ENCODE results near the gene PAPOLG.

The PAPOLG gene

DNA sequence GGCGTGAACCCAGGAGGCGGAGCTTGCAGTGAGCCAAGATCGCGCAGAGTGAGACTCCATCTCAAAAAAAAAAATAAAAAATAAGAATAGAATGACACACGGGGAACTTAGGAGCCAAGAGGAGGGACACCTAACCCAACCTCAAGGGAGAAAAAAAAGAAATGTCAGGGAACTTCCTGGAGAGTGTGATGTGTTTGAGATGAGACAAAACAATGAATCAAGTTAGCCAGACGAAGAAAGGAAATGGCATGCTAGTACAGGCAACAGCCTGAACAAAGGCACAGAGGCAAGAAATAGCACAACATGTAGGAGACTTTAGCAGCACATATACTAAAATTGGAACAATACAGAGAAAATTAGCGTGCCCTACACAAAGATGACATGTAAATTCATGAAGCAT lies 36.7 kb upstream of the PAPOLG start:
- no peak for TF ChIP-seq ISL1 (CRISPR knock-in tag; IDR thresholded peaks at IDR 0.05)
- TF ChIP-seq CSDC2 (CRISPR knock-in tag; IDR thresholded peaks at IDR 0.05) = no peak
- TF ChIP-seq ZC3H10 (CRISPR knock-in tag; IDR thresholded peaks at IDR 0.05) = no peak
- TF ChIP-seq, protein P1, sequence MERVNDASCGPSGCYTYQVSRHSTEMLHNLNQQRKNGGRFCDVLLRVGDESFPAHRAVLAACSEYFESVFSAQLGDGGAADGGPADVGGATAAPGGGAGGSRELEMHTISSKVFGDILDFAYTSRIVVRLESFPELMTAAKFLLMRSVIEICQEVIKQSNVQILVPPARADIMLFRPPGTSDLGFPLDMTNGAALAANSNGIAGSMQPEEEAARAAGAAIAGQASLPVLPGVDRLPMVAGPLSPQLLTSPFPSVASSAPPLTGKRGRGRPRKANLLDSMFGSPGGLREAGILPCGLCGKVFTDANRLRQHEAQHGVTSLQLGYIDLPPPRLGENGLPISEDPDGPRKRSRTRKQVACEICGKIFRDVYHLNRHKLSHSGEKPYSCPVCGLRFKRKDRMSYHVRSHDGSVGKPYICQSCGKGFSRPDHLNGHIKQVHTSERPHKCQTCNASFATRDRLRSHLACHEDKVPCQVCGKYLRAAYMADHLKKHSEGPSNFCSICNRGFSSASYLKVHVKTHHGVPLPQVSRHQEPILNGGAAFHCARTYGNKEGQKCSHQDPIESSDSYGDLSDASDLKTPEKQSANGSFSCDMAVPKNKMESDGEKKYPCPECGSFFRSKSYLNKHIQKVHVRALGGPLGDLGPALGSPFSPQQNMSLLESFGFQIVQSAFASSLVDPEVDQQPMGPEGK (CRISPR knock-in tag; IDR thresholded peaks at IDR 0.05; ENCODE audit: borderline replicate concordance) = no peak
- no peak for TF ChIP-seq ESRRG (CRISPR knock-in tag; IDR thresholded peaks at IDR 0.05)
- no peak for TF ChIP-seq RARB (CRISPR knock-in tag; IDR thresholded peaks at IDR 0.05)
- no peak for TF ChIP-seq GLIS3 (CRISPR knock-in tag; IDR thresholded peaks at IDR 0.05)
- no peak for TF ChIP-seq TCF4 (CRISPR knock-in tag; IDR thresholded peaks at IDR 0.05; ENCODE audit: borderline replicate concordance)
- TF ChIP-seq, protein P2, sequence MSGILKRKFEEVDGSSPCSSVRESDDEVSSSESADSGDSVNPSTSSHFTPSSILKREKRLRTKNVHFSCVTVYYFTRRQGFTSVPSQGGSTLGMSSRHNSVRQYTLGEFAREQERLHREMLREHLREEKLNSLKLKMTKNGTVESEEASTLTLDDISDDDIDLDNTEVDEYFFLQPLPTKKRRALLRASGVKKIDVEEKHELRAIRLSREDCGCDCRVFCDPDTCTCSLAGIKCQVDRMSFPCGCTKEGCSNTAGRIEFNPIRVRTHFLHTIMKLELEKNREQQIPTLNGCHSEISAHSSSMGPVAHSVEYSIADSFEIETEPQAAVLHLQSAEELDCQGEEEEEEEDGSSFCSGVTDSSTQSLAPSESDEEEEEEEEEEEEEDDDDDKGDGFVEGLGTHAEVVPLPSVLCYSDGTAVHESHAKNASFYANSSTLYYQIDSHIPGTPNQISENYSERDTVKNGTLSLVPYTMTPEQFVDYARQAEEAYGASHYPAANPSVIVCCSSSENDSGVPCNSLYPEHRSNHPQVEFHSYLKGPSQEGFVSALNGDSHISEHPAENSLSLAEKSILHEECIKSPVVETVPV (CRISPR knock-in tag; IDR thresholded peaks at IDR 0.05) = no peak
- no peak for TF ChIP-seq TOX (CRISPR knock-in tag; IDR thresholded peaks at IDR 0.05; ENCODE audit: borderline replicate concordance)
- TF ChIP-seq ARNTL (CRISPR knock-in tag; IDR thresholded peaks at IDR 0.05; ENCODE audit: borderline replicate concordance, low read depth) = no peak
- no peak for TF ChIP-seq BACH2 (CRISPR knock-in tag; IDR thresholded peaks at IDR 0.05; ENCODE audit: borderline replicate concordance)
- TF ChIP-seq CREB5 (CRISPR knock-in tag; IDR thresholded peaks at IDR 0.05; ENCODE audit: low read depth) = no peak
- TF ChIP-seq TSHZ2 (CRISPR knock-in tag; IDR thresholded peaks at IDR 0.05) = no peak
- no peak for TF ChIP-seq ZFP30 (CRISPR knock-in tag; IDR thresholded peaks at IDR 0.05)
- no peak for TF ChIP-seq SNAI2 (CRISPR knock-in tag; IDR thresholded peaks at IDR 0.05)
- no peak for TF ChIP-seq ZNF70 (CRISPR knock-in tag; IDR thresholded peaks at IDR 0.05)
- ATAC-seq = no peak

GRCh38 chr2:60725466-60725865 lies 30.6 kb upstream of the PAPOLG start:
- ATAC-seq = no peak
- no peak for TF ChIP-seq ESRRG (CRISPR knock-in tag; IDR thresholded peaks at IDR 0.05)
- no peak for TF ChIP-seq ARNTL (CRISPR knock-in tag; IDR thresholded peaks at IDR 0.05; ENCODE audit: borderline replicate concordance, low read depth)
- TF ChIP-seq POU6F1 (CRISPR knock-in tag; IDR thresholded peaks at IDR 0.05; ENCODE audit: borderline replicate concordance, low read depth) = no peak
- no peak for TF ChIP-seq ZFP3 (CRISPR knock-in tag; IDR thresholded peaks at IDR 0.05)
- no peak for TF ChIP-seq ZNF565 (CRISPR knock-in tag; conservative IDR thresholded peaks at IDR 0.05; ENCODE audit: low read depth)
- no peak for TF ChIP-seq PPARA (CRISPR knock-in tag; IDR thresholded peaks at IDR 0.05; ENCODE audit: borderline replicate concordance)
- TF ChIP-seq TCF4 (CRISPR knock-in tag; IDR thresholded peaks at IDR 0.05; ENCODE audit: borderline replicate concordance) = no peak
- TF ChIP-seq, protein P2 (CRISPR knock-in tag; IDR thresholded peaks at IDR 0.05) = no peak
- no peak for TF ChIP-seq OSR1 (CRISPR knock-in tag; IDR thresholded peaks at IDR 0.05)
- no peak for TF ChIP-seq RARB (CRISPR knock-in tag; IDR thresholded peaks at IDR 0.05)
- no peak for TF ChIP-seq SNAI2 (CRISPR knock-in tag; IDR thresholded peaks at IDR 0.05)
- no peak for TF ChIP-seq TSHZ2 (CRISPR knock-in tag; IDR thresholded peaks at IDR 0.05)
- no peak for TF ChIP-seq CREB5 (CRISPR knock-in tag; IDR thresholded peaks at IDR 0.05; ENCODE audit: low read depth)
- TF ChIP-seq ZNF8 (CRISPR knock-in tag; IDR thresholded peaks at IDR 0.05) = no peak
- no peak for TF ChIP-seq TOX (CRISPR knock-in tag; IDR thresholded peaks at IDR 0.05; ENCODE audit: borderline replicate concordance)
- TF ChIP-seq ZC3H10 (CRISPR knock-in tag; IDR thresholded peaks at IDR 0.05) = no peak
- TF ChIP-seq BACH2 (CRISPR knock-in tag; IDR thresholded peaks at IDR 0.05; ENCODE audit: borderline replicate concordance) = no peak
